ENCODE data around the gene RCCD1. TPM values are rescaled to one million over a fixed set of nuclear protein-coding genes. Genes with fewer than 3 reads are reported as not detected.

The RCCD1 gene
- total and polyA plus RNA-seq, 2 donors (not counting 1 experiment from before 2014, with no cell fraction given), result 11.0 to 20.5 TPM

DNA sequence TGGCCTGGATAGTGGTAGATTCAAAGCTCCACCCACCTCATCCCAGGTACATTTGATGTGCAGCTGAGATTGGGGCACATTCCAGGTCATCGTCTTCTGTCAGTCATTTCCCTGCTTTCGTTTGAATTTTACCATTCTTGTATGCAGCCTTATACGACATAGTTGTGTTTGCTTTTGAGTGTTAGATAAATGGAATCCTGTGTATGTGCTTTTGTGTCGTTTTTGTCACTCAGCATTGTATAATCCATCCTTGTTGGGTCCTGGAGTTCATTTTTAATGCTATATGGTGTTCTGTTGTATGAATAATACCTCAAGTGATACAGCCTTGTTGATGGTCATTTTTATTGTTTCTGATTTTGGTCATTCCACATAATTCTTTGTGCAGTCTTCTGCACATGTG, 7.3 kb downstream of the RCCD1 start:
- Mint-ChIP-seq H3K4me3 (no peak overlapping the region), H3K27me3 (no peaks in the 10 kb centered on the region), H3K27ac (no peak overlapping the region), H3K9me3 (ENCODE audit: insufficient read depth) (no peaks in the 10 kb centered on the region), H3K4me1 (peaks cover 4% of the 10 kb centered on the region)
- TF ChIP-seq, protein P1, sequence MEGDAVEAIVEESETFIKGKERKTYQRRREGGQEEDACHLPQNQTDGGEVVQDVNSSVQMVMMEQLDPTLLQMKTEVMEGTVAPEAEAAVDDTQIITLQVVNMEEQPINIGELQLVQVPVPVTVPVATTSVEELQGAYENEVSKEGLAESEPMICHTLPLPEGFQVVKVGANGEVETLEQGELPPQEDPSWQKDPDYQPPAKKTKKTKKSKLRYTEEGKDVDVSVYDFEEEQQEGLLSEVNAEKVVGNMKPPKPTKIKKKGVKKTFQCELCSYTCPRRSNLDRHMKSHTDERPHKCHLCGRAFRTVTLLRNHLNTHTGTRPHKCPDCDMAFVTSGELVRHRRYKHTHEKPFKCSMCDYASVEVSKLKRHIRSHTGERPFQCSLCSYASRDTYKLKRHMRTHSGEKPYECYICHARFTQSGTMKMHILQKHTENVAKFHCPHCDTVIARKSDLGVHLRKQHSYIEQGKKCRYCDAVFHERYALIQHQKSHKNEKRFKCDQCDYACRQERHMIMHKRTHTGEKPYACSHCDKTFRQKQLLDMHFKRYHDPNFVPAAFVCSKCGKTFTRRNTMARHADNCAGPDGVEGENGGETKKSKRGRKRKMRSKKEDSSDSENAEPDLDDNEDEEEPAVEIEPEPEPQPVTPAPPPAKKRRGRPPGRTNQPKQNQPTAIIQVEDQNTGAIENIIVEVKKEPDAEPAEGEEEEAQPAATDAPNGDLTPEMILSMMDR (IDR thresholded peaks at IDR 0.05), result no peak
- no peak for TF ChIP-seq EZH2 (IDR thresholded peaks at IDR 0.05; ENCODE audit: borderline replicate concordance, insufficient read depth, low read depth, low read length, poor library complexity, severe bottlenecking)
- peaks cover 0 to 34% of the 10 kb centered on the region in 2 experiments for H3K36me3 ChIP-seq (replicated peaks in 1 of 2; ENCODE audit: control extremely low read depth in 1 of 2, control insufficient read depth in 1 of 2, extremely low read depth in 1 of 2, insufficient read depth in 2 of 2, low read length in 1 of 2)
- CTCF ChIA-PET, result no interaction called here
- intact Hi-C loops (cut with micrococcal nuclease), result no loop called here
- no peak overlapping the region for H3K9ac ChIP-seq (ENCODE audit: low read length)
- H3K27me3 ChIP-seq (replicated peaks in 1 of 4; ENCODE audit: control extremely low read depth in 1 of 4, control insufficient read depth in 3 of 4, insufficient read depth in 4 of 4, low read length in 3 of 4), result no peaks in the 10 kb centered on the region
- POLR2A ChIA-PET, result no interaction called here
- 92% methylated on average over 4 of the region's 4 CpGs for WGBS (ENCODE audit: insufficient coverage)
- H3K27ac ChIP-seq (ENCODE audit: low read length in 2 of 2), result no peak overlapping the region
- no peak overlapping the region for H3K4me2 ChIP-seq (replicated peaks; ENCODE audit: low read depth, low read length, poor library complexity, severe bottlenecking)
- H4K20me1 ChIP-seq (ENCODE audit: control insufficient read depth, insufficient read depth, low read length, poor library complexity, severe bottlenecking), result no peaks in the 10 kb centered on the region
- no peak overlapping the region for H3K4me3 ChIP-seq (ENCODE audit: control extremely low read depth in 1 of 5, extremely low read depth in 1 of 5, insufficient read depth in 1 of 5, low read depth in 2 of 5, low read length in 4 of 5)
- no peaks in the 10 kb centered on the region for H3K9me3 ChIP-seq (ENCODE audit: control extremely low read depth in 1 of 3, control insufficient read depth in 2 of 3, insufficient read depth in 1 of 3, low read length in 2 of 3)
- no peak for DNase-seq
- H3K79me2 ChIP-seq (ENCODE audit: control insufficient read depth, insufficient read depth, low read length), result no peaks in the 10 kb centered on the region
- H2AFZ ChIP-seq (ENCODE audit: insufficient read depth, low read depth, low read length, poor library complexity, severe bottlenecking), result no peak overlapping the region
- no peak for ATAC-seq (ENCODE audit: low read depth)
- no peaks in the 10 kb centered on the region for H3K4me1 ChIP-seq (ENCODE audit: control insufficient read depth in 2 of 2, insufficient read depth in 2 of 2, low read length in 2 of 2)

DNA sequence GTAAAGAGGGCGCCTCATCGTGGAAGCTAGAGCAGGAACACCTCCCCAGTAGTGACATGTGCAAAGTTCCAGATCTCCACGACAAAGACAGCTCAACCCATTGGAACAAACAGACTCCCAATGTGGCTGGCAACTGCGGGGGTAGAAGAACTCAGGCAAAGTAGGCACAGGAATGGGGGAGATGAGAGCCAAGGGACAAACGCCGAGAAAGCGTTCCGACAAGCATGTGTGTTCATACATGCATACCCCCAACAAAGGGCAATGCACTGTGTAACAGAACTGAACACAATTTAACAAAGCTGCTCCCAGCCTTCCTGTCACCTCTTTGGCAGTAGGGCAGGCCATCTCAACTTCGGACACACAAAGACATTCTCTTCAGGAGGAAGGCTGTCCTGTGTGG, 11.6 kb downstream of the RCCD1 start:
- no peak overlapping the region for H3K4me3 ChIP-seq (ENCODE audit: control extremely low read depth in 1 of 5, extremely low read depth in 1 of 5, insufficient read depth in 1 of 5, low read depth in 2 of 5, low read length in 4 of 5)
- H3K9me3 ChIP-seq (ENCODE audit: control extremely low read depth in 1 of 3, control insufficient read depth in 2 of 3, insufficient read depth in 1 of 3, low read length in 2 of 3), result no peaks in the 10 kb centered on the region
- 96% methylated on average over 4 of the region's 9 CpGs for WGBS (ENCODE audit: insufficient coverage)
- ChIA-PET POLR2A (no interaction called here), CTCF (interaction anchor here (1.5 to 1.7 kb wide), 2 partner anchors 10 to 12 kb away, joined by 6 to 7 read pairs; partner anchors contain the start of gene RCCD1)
- H3K27ac Mint-ChIP-seq, result no peak overlapping the region
- TF ChIP-seq, protein P1 (IDR thresholded peaks at IDR 0.05), result no peak
- no peak for TF ChIP-seq EZH2 (IDR thresholded peaks at IDR 0.05; ENCODE audit: borderline replicate concordance, insufficient read depth, low read depth, low read length, poor library complexity, severe bottlenecking)
- H3K9ac ChIP-seq (ENCODE audit: low read length), result no peak overlapping the region
- H3K9me3 Mint-ChIP-seq (ENCODE audit: insufficient read depth), result no peaks in the 10 kb centered on the region
- H3K4me2 ChIP-seq (replicated peaks; ENCODE audit: low read depth, low read length, poor library complexity, severe bottlenecking), result no peak overlapping the region
- H3K27me3 ChIP-seq (replicated peaks in 1 of 4; ENCODE audit: control extremely low read depth in 1 of 4, control insufficient read depth in 3 of 4, insufficient read depth in 4 of 4, low read length in 3 of 4), result no peaks in the 10 kb centered on the region
- no peak overlapping the region for H2AFZ ChIP-seq (ENCODE audit: insufficient read depth, low read depth, low read length, poor library complexity, severe bottlenecking)
- H3K27me3 Mint-ChIP-seq, result no peaks in the 10 kb centered on the region
- no peaks in the 10 kb centered on the region for H4K20me1 ChIP-seq (ENCODE audit: control insufficient read depth, insufficient read depth, low read length, poor library complexity, severe bottlenecking)
- DNase-seq, result no peak
- peaks cover 0 to 27% of the 10 kb centered on the region in 2 experiments for H3K36me3 ChIP-seq (replicated peaks in 1 of 2; ENCODE audit: control extremely low read depth in 1 of 2, control insufficient read depth in 1 of 2, extremely low read depth in 1 of 2, insufficient read depth in 2 of 2, low read length in 1 of 2)
- intact Hi-C loops (cut with micrococcal nuclease), result no loop called here
- no peak overlapping the region for H3K27ac ChIP-seq (ENCODE audit: low read length in 2 of 2)
- H3K4me3 Mint-ChIP-seq, result no peak overlapping the region
- no peaks in the 10 kb centered on the region for H3K79me2 ChIP-seq (ENCODE audit: control insufficient read depth, insufficient read depth, low read length)
- no peaks in the 10 kb centered on the region for H3K4me1 ChIP-seq (ENCODE audit: control insufficient read depth in 2 of 2, insufficient read depth in 2 of 2, low read length in 2 of 2)
- no peaks in the 10 kb centered on the region for H3K4me1 Mint-ChIP-seq
- ATAC-seq (ENCODE audit: low read depth), result no peak
